Esophagus muscularis mucosa (tissue), 3 donors: ENCODE data around the gene NPC1L1.

ENCODE experiments used
- EP300 ChIP-seq: sonication (generic); formaldehyde crosslinking; IDR thresholded peaks from one replicate; pipeline ENCODE4 v1.6.1; 2017; ENCODE audit warnings: antibody characterized with exemption
- POLR2A ChIP-seq: fragments of 450-650 bp; IDR thresholded peaks from one replicate; pipeline ENCODE4 v1.6.1; 2017; ENCODE audit warnings: antibody characterized with exemption, moderate library complexity, mild to moderate bottlenecking, low read depth
- POLR2AphosphoS5 ChIP-seq, 2 donors: sonication (generic); formaldehyde crosslinking; IDR thresholded peaks; one replicate each; pipeline ENCODE4 v1.6.1; 2017; ENCODE audit warnings: antibody characterized with exemption in 2 of 2

GRCh38 chr7:44522315-44522714, 18.8 kb downstream of the NPC1L1 start:
- TF ChIP-seq POLR2A: no peak
- no peak for TF ChIP-seq POLR2AphosphoS5 (IDR thresholded peaks at IDR 0.05)
- no peak for TF ChIP-seq EP300
